ENCODE data around the gene NDUFB5.

- no peak for TF ChIP-seq CTCF (IDR thresholded peaks at IDR 0.05)
- TF ChIP-seq POLR2A (IDR thresholded peaks at IDR 0.05): no peak
Measured at GRCh38 chr3:179603321-179603720, 1.3 kb upstream of the NDUFB5 start.

Data from uterus (tissue), 2 donors.